Ramos (cell line): ENCODE measurements around the gene CDC42BPB.

Experiments
- in situ Hi-C: fragments of 300-500 bp; cut with MboI; formaldehyde crosslinking; loops from one replicate; pipeline ENCODE4 v1.14.3; 2022; ENCODE audit warnings: low sequenced_read_pairs; ENCODE audit not compliant: unreplicated experiment

Gene CDC42BPB

DNA sequence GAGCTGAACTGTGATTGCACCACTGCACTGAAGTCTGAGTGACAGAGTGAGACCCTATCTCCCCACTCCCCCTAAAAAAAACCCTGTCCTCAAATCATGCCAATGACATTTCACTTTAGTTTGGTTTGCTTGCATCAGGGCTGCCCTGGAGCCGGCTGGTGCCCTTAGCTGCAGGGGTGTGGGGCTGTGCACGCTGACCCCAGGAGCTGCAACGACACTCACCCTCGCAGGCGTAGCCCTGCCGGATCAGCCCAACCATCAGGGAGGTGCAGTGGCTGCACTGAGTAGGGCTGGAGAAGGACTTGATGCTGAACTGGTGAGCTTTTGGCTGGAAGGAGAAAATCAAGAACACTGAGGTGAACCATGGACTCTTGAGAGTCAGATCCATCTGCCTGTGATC, 105.1 kb downstream of the CDC42BPB start:
- in situ Hi-C loops = no loop called here

DNA sequence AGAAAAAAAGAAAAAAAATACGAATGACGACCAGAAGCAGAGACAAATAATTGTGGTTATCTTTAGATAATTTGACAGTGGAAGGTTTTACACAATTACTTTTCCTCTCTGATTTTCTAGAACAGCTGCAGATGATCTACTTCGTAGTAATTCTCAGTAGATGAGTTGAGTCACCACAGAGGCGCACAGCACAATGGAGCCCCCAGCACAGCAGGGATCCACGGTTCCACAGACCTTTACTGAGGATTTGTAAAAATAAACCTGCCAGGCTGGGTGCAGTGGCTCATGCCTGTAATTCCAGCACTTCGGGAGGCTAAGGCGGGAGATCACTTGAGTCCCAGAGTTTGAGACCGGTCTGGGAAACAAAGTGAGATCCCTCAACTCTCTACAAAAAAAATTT, 105.5 kb downstream of the CDC42BPB start:
- in situ Hi-C loops = no loop called here

DNA sequence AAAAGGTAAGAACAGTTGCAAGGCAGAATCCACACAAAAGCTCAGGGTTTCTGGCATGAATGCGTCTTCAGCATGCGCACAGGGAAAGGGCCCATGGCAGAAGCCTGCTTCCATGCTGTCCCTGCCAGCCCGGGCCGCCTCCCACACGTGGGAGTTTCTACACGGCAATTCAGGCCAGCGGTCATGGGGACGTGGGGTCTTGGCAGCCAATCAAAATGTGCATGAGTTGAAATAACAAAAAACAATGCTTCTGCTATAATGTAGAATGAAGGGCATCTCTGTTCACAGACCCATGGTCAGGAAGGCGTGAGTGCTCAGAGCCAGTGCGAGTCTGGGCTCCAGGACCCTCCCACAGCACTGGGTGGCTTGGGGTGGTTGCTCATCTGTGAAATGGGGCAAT, 106.3 kb downstream of the CDC42BPB start:
- in situ Hi-C loops = no loop called here

DNA sequence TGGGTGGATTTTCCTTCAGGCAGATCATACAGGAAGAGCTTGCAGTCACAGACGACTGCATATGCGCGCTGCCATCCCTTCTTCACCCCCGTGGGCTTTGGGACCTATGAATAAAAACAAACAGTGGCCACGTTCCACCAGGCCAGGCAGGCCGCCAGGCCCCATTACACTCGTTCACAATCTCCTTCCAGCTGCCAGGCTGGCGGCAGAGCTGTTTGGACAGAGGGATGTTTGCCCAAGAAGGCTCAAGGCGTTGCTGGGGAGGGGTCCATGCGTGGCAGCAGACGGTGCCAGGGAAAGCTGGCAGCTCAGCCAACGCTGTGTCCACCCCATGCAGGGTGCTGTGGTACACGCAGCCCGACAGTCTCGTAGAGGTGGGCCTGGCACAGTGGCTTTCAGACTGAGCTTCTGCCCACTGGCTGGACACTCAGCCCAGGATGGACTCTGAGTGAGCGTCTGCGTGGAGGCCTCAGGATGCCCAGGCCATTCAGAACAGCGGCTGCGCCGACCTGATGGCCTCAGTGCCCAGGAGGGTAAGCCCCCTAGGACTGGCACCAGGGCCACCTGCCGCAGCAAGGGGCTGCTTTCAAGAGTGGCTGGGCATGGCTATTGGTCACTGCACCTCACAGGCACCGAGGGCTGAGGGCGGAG, 107.4 kb downstream of the CDC42BPB start:
- in situ Hi-C loops = no loop called here

DNA sequence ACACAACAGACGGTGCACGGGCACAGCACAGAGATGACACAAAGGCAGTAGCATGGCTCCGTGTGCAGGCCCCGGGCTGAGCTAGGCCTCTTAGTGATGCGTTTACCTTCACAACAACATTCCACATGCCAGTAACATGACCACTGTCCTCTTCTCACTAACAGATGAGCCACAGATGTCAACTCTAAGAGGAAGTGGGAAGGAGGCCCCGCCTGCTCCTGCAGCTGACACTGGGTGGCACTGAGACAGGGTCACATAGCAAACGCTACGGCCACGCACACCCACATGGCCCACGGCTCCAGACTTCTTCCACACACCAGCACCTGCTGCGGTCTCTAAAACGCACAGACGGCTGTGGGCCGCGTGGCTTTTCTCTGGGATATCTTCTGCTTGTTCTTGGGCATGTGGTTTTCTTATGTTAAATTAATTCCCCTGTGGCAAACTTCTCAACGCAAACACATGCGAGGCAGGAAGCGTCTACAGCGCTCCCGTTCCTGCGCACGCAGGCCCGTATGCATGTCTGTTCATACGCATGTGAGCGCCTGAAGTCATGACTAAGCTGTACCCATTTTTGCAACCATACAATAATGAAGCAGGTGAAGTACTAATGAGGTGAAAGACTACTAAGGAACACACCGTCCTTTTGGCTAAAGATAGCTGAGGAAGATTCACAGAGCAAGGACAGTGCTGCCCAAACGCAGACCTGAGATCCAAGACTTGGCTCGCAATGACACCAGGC, 108.1 kb downstream of the CDC42BPB start:
- in situ Hi-C loops = no loop called here

DNA sequence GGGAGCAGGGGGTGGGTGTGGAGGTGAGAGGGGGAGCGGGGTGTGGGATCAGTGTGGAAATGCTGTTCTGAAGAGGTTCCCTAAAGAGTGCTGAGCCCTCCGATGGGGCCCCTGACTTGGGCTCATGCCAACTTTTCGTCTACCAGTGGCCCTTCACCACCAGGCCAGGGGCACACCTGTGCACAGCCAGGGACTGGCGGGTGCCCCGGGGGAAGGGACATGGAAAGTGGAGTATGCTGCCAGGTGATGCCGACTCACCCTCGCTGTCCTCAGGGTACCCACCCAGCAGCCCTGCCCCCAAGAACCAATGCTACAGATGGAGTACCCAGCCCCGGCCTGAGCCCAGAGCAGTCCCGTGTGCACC, 108.7 kb downstream of the CDC42BPB start:
- in situ Hi-C loops = no loop called here

DNA sequence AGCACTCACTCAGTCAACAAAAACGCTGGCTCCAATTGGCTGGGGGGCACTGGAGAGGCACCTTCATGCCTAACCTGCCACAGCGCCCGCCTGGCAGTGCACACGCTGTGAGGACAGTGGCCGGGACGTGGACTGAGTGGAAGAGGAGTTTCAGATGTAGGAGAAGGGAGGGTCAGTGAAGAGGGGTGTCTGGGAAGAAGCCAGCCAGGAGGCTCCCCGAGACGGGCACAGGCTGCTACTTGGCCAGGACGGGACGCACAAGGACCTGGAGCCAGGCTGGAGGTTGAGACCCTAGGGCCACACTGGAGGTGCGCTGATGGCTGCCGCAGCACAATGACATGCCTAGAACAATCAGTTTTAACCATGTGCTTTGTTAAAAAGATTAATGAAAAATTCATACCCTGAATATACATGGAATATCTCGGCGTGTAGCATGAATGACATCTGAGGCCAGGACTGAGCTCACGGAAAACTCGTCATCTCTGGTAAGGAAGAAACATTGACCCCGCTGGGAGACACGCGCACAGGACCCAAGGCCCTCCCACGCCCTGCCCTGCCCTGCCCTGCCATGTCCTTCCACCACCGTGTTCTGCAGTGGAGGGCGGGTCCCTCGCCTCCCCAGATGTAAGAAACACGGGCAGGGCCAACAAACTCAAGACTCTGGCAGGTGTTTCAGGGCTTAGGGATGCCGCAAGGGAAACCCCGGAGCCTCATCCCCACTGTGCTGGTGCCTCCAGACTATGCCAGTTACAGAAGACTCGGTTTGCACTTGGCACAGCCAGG, 109.8 kb downstream of the CDC42BPB start:
- in situ Hi-C loops = no loop called here

DNA sequence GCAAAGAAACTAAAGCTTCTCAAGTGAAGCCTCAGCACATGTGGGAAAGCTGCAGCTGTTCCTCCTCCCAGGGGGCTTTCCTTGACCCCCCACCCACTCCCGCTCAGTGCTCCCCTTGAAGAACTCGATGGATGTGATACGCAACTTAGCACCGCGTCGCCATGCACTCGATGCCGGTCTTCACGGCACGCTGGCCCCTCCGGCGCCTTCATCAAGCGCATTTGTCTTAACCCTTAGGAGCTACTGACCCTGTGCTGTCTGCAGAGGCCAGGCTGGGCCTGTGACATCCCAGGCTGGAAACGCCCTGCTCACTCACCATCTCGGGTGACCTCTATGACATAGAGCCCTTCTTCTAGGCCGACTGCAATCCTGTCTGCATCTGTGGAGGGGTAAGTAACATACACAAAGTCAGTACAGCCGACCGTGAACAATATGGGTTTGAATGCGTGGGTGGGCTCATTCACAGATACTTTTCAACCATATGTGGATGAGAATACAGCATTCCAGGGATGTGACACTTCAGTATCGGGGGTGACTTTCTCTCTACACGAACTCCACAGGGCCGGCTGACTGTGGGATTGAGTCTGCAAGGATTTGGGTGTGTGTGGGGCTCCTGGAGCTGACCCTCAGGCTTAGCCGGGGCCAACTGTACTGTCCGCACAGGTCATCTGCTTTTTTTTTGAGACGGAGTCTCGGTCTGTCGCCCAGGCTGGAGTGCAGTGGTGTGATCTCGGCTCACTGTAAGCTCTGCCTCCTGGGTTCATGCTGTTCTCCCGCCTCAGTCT, 111.8 kb downstream of the CDC42BPB start:
- in situ Hi-C loops = no loop called here

DNA sequence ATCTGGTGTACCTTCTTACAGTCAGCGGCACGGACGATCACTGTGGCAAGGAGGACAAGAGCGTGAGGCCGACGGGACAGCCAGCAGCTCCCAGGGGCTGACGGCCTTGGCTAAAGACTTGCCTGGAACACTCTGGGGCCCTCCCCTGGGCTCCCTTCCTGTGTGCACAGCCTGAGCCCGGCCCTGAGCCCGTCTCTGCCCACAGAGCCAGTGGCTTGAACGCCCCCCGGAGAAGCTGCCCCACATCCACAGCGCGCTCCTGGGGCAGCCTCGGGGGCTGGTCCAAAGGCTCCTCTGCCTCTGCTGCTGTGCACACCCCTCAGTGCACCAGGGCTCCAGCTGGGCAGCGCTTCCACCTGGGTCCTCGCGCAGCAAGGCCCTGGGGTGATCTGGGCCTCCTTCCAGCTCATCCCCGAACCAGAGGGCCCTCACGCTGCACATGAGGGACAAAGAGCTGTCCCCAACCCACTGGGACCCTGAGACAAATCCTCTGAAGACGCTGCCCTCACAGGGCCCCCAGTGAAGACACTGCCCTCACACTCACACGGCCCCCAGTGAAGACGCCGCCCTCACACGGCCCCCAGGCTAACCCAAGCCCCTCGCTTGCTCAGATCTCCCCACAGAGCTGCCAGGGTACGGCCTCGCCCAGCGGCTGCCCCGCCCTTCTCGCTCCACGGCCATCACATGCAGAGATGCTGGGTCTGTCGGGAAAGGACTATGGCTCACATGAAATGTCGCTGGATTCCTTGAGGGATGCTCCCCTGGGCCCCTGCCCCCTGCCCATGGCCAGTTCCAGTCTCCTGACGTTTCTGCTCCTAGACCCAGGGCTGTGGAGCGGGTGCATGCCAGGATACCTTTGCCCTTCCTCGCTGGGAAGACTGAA, 112.7 kb downstream of the CDC42BPB start:
- in situ Hi-C loops = no loop called here

DNA sequence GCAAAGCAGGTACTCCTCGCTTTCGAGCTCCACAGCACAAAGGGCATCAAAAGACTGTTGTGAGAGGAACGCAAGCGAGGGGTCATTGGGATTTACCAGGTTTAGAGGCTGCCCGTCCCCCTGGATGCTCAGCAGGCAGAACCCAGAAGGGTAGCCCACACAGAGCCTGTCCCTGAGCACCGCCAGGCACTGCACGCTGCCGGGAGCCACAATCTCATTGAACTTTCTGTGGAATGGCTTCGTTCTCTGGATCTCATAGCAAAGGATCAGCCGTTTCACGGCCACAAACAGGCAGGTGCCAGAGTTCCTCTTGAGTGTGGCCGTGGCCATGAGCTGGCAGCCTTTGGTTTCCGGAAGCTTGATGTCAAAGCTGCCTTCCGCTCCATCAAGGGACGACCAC, 113.4 kb downstream of the CDC42BPB start:
- in situ Hi-C loops = no loop called here

DNA sequence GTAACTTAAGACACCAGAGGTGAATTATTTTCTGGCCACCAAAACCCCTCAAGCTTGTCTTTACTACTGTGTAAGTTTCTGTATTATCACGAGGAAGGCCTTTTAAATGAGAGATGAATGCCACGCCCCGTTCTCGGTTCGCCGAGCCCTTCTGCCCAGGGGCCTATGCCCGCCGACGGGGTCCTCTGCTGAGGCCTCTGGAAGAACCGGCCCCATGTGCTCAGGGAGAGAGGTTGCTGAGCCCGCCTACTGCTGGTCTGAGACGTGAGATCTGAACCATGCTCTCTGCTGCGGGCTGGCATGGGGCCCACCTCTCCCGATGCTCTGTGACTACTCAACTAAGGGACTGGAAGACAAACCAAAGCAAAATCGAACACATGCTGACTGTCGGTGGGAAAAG, 113.9 kb downstream of the CDC42BPB start:
- in situ Hi-C loops = no loop called here

DNA sequence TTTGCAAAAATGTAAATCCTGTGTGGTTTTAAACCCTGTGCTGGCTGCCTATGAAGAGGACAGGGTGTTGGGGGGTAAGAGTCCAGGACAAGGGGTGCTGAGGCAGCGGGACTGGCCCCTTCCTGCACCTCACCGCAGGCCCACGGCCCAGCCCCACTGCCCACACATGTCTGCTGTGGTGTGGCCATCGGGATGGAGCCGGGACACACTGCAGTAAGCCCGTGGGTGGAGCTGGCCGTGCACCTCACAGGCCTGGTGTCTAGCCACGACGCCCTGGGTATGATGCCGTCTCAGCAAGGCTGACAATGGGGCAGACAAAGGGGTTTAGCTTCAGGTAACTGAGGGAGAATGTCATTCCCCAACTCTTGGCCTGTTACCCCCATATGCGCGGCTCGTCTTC, 115.3 kb downstream of the CDC42BPB start:
- in situ Hi-C loops = no loop called here

DNA sequence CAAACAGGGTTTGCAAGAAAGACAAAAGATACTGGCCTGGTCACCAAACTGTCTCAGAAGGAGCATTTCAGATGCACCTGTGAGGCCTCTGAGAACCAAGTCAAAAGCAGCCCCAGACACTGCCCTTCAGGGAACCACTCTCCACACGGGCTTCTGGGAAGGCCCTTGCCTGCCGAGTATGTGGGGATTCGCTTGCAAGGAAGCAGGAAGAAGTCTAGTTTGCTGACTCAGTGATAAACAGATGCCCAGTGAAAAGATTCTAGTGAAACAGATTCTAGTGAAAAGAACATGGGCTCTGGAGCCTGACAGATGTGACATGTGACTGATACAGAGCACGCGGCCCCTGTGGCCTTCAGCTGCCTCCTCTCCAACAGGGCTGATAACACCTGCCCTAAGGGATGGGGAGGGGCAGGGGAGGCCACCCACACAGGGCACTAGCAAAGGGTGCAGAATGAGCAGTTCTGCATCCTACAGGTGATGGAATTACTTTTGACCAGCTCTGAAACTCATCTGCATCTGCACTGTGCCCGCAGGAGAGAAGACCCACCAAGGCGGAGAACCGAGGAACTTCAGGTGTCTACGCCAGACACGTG, 115.8 kb downstream of the CDC42BPB start:
- in situ Hi-C loops = no loop called here

DNA sequence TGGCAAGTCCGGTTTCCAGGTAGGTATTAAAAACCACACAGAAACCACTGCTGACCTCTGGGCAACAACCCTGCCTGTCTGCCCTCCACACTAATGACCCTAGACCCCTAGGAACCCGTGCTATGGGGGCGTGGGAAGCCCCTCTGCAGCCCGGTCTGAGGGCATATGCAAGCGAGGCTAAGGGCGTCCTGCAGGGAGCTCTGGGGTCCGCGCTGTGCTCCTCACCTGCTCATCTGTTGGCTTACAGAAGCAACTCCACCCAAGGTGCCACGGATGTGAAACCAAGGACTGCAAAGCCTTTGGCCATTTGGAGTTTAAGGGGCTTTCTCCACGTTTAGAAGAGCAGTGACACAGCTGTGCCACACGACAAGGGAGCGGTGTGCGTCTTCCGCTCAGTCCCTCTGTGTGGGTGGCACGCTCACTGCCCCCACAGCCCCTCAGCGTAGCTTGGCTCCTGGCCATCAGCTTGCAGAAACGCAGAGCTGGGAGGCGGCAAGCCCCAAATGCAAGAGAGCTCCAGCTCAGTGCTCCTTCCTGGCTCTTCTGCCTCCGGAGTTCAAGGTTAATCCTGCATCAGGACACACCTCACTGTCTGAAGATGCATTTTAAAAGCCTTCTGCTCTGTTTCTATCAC, 116.5 kb downstream of the CDC42BPB start:
- in situ Hi-C loops = no loop called here

DNA sequence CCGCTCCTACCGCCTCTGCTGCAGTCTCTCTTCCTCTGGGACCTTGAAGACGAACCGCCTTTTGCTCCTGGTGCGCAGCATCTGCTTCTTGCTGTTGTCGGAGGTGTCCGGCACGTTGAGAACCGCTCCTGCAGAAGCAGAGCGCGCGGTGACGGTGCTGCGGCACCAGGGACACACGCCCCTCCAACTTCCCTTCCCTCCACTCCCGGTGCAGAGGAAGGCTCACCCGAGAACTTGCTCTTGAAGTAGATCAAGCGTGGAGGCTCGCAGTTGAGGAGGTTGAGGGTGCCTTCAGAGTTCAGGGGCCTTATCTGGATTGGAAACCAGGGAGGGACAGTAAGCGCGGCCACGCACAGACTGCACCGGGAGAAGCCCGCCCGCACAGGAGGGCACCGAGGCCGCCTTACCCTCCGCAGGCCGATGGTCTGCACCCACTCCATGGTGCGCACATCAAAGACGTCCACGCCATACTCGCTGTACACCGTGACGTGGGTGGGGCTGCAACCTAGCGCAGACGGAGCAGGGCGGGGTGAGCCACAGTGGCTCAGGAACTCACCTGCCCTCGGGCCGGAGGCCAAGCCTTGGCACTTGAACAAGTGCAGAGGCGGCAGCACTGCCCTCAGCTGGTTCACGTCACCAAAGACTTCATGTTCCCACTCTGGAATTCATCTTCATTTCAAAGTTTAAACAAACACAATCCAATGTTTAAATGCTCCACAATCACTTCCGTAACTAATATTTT, 117.4 kb downstream of the CDC42BPB start:
- in situ Hi-C loops = no loop called here

DNA sequence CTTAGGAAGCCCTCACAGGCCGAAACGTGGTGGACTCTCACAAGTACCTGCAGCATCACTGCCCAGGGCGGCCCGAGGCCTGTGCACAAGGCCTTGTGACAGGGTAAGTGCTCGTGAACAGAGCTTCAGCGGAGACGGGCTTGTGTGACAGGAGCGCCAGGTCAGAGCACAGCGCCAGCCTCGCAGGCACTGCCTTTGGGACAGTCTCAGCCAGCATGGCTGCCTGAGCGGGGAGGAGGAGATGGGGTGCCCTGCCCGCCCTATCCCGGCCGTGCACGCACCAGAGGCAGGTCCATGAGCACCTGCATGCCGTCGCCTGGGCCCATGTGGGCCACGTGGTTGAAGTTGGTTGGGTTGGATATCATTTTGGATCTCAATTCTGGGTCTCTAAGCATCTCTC, 118.0 kb downstream of the CDC42BPB start:
- in situ Hi-C loops = no loop called here

DNA sequence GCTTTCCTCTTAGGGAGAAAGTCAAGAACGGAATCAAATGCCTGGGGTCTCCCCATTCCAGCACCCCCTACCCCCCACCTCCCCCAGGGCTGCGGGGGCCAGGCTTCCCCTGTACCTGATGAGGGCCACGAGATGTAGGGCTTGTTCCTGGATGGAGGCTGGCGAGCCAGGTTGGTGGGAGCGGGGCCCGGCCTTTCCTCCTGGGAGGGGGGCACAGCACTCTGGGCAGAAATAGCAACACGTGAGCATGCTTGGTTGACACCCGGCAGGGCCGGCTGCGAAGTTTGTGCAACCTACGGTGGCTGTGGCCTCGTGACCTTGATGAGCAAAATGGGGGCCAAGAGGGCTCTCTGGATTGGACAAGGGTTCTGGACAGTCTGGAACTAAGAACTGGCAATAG, 119.2 kb downstream of the CDC42BPB start:
- in situ Hi-C loops = no loop called here
